ENCODE data around the gene TOR1B.

DNA sequence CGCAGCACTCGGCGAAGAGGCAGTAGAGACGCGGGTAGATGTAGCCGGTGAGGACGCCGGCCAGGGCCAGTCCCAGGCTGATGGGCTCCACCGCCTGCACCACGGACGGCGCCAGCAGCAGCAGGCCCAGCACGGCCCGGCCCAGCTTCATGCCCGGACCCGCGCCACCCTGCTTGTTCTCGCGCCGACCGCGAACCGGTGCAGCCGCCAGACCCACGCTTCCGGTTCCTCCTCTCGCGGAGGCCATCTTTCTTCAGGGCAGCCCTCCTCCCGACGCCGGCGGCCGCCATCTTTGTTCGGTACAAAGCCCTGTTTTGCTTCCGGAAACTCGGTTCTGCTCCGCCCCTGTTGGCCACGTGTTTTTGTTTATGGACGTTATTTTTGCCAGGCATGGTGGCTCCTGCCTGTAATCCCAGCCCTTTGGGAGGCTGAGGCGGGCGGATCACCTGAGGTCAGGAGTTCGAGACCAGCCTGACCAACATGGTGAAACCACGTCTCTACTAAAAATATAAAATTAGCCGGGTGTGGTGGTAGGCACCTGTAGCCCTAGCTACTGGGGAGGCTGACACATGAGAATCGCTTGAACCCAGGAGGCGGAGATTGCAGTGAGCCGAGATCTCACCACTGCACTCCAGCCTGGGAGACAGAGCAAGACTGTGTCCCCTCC lies 21.1 kb downstream of the TOR1B start, which contains the start of gene TOR1A:
- TF ChIP-seq, protein P1, sequence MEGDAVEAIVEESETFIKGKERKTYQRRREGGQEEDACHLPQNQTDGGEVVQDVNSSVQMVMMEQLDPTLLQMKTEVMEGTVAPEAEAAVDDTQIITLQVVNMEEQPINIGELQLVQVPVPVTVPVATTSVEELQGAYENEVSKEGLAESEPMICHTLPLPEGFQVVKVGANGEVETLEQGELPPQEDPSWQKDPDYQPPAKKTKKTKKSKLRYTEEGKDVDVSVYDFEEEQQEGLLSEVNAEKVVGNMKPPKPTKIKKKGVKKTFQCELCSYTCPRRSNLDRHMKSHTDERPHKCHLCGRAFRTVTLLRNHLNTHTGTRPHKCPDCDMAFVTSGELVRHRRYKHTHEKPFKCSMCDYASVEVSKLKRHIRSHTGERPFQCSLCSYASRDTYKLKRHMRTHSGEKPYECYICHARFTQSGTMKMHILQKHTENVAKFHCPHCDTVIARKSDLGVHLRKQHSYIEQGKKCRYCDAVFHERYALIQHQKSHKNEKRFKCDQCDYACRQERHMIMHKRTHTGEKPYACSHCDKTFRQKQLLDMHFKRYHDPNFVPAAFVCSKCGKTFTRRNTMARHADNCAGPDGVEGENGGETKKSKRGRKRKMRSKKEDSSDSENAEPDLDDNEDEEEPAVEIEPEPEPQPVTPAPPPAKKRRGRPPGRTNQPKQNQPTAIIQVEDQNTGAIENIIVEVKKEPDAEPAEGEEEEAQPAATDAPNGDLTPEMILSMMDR (IDR thresholded peaks at IDR 0.05; ENCODE audit: low read depth, low read length, missing input control): no peak
- no peak for TF ChIP-seq TAF1 (conservative IDR thresholded peaks at IDR 0.05)
- TF ChIP-seq, protein P2, sequence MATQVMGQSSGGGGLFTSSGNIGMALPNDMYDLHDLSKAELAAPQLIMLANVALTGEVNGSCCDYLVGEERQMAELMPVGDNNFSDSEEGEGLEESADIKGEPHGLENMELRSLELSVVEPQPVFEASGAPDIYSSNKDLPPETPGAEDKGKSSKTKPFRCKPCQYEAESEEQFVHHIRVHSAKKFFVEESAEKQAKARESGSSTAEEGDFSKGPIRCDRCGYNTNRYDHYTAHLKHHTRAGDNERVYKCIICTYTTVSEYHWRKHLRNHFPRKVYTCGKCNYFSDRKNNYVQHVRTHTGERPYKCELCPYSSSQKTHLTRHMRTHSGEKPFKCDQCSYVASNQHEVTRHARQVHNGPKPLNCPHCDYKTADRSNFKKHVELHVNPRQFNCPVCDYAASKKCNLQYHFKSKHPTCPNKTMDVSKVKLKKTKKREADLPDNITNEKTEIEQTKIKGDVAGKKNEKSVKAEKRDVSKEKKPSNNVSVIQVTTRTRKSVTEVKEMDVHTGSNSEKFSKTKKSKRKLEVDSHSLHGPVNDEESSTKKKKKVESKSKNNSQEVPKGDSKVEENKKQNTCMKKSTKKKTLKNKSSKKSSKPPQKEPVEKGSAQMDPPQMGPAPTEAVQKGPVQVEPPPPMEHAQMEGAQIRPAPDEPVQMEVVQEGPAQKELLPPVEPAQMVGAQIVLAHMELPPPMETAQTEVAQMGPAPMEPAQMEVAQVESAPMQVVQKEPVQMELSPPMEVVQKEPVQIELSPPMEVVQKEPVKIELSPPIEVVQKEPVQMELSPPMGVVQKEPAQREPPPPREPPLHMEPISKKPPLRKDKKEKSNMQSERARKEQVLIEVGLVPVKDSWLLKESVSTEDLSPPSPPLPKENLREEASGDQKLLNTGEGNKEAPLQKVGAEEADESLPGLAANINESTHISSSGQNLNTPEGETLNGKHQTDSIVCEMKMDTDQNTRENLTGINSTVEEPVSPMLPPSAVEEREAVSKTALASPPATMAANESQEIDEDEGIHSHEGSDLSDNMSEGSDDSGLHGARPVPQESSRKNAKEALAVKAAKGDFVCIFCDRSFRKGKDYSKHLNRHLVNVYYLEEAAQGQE (IDR thresholded peaks at IDR 0.05): peak; percentile 61

All from liver (tissue), 3 donors.